GM08714 (cell line): ENCODE measurements around the gene BRD2.
A peak's percentile ranks its signal among the peaks of the same experiment; 100 is the strongest.

ENCODE experiments used
- H3K4me3 ChIP-seq: fragments of 200-500 bp; sonication (Bioruptor generic); 2 replicates; pipeline ENCODE4 v1.5.1; 2014; ENCODE audit warnings: mild to moderate bottlenecking, low read length, inconsistent platforms
- ZNF274 ChIP-seq: IDR thresholded peaks from 2 replicates; pipeline ENCODE4 v1.6.1; 2012; ENCODE audit warnings: mild to moderate bottlenecking, low read depth, low read length

The BRD2 gene

GRCh38 chr6:32973144-32974015 is 5.0 kb downstream of the BRD2 start:
- TF ChIP-seq ZNF274, result no peak
- peak overlapping the region; percentile 99 for H3K4me3 ChIP-seq

- H3K4me3 ChIP-seq, result peak overlapping the region; percentile 99
- no peak for TF ChIP-seq ZNF274
These were observed 5.6 kb downstream of the BRD2 start for GRCh38 chr6:32974016-32974333.

GRCh38 chr6:32974541-32975308 is 6.3 kb downstream of the BRD2 start:
- no peak for TF ChIP-seq ZNF274
- H3K4me3 ChIP-seq, result peak overlapping the region; percentile 99

GRCh38 chr6:32975886-32976285 is 7.5 kb downstream of the BRD2 start:
- H3K4me3 ChIP-seq, result peak overlapping the region; percentile 99
- TF ChIP-seq ZNF274, result no peak

- no peak for TF ChIP-seq ZNF274
These were observed 8.1 kb downstream of the BRD2 start for GRCh38 chr6:32976334-32977069.

GRCh38 chr6:32977272-32977952 is 9.0 kb downstream of the BRD2 start:
- H3K4me3 ChIP-seq, result no peak overlapping the region
- TF ChIP-seq ZNF274, result no peak

More at GRCh38 chr6:32976334-32977069, 8.1 kb downstream of the BRD2 start:
- peak overlapping the region; percentile 99; the same call in 1 of the 2 replicates for H3K4me3 ChIP-seq

DNA sequence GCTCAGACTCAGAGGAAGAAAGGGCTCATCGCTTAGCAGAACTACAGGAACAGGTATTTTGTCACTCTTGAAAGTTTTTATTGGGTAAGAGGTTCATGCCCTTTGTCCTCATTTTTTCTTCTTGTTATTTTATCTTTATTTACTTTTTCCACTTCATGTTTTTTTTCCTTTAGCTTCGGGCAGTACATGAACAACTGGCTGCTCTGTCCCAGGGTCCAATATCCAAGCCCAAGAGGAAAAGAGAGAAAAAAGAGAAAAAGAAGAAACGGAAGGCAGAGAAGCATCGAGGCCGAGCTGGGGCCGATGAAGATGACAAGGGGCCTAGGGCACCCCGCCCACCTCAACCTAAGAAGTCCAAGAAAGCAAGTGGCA is 9.5 kb downstream of the BRD2 start:
- H3K4me3 ChIP-seq, result no peak overlapping the region
- TF ChIP-seq ZNF274, result no peak

- no peak overlapping the region for H3K4me3 ChIP-seq
- TF ChIP-seq ZNF274, result no peak
These were observed 11.5 kb downstream of the BRD2 start for GRCh38 chr6:32979720-32980487.

- no peak for TF ChIP-seq ZNF274
- no peak overlapping the region for H3K4me3 ChIP-seq
These were observed 12.2 kb downstream of the BRD2 start for GRCh38 chr6:32980488-32981038.

DNA sequence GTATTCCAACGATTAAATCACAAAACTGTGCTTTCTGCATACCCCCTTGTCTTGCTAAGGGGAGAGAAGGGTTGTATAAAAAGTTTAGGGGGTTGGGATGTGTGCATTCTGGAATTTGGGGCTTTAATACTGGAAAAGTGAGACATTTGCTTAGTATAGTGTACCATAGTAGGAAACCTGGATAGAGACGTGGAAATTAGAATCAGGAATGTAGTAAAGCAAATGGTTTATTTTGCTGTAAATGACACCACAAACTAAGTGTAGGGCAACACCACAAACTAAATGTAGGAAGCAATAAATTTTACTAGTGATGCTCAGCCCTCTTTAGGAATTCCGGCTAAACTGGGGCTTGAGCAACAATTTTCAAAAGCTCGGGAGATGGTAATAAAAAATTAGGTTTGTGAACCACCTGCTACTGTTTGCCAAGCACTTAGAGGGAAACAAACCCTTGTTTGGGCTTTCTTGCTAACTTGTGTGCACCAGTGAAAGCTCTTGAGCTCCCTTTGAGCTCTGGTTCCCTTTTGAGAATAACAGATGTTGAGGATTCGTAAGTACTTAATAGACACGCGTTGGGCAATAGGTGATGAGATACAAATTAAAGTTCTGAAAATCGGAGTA is 13.8 kb downstream of the BRD2 start:
- no peak for TF ChIP-seq ZNF274
- H3K4me3 ChIP-seq, result no peak overlapping the region

DNA sequence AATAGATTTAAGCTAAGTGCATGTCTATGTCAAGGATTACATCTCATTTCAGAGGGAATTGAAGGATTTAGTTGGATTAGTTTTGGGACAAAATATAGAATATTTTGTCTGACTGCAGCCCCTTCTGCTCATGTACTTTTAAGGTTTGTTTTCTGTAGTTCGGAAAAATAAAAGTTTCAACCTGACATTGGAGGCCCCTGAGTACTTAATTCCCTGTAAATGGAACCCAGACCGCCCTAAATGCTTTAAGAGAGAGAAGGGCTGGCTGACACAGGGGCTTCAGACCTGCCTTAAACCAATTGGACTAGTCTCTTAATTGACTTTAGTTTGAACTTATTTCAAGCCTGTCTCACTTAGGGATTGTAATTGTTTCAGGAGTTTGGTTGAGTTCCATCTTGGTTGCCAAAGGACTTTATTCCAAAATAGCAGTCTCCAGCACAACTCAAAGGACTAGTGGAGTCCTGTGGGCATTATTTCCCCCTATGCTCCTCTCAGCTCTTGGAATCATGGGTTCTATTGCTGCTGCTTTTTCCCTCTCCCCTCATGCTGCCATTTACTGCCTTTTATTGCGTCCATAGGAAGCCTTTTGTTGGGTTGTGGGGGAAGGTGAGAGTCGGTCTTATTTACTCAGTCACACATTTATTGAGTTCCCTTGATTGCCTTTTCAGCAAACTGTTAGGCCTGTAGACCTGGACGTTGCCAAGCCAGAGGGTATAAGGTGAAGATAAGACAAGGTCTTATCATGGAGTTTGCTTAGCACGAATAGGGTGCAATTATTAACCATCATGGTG is 14.5 kb downstream of the BRD2 start:
- TF ChIP-seq ZNF274, result no peak

GRCh38 chr6:32983493-32983848 is 15.1 kb downstream of the BRD2 start:
- no peak for TF ChIP-seq ZNF274
- no peak overlapping the region for H3K4me3 ChIP-seq

More for the DNA sequence above, 14.5 kb downstream of the BRD2 start:
- H3K4me3 ChIP-seq, result no peak overlapping the region
